ENCODE measurements around the gene PSTK.
A peak's percentile ranks its signal among the peaks of the same experiment; 100 is the strongest.

Gene PSTK

GRCh38 chr10:122953902-122954730 is 26.1 kb upstream of the PSTK start, which contains the start of gene C10orf88:
Gene C10orf88, minus strand, starts transcription at chr10:122954227. Its CDS starts 49 bp downstream, at chr10:122954178.
- peak; percentile 94 for DNase-seq (ENCODE audit: low read depth)

GRCh38 chr10:122954731-122955050 is 25.5 kb upstream of the PSTK start:
- TF ChIP-seq CTCF (conservative IDR thresholded peaks at IDR 0.05; ENCODE audit: low read depth, low read length): no peak
- peak overlapping the region; percentile 73 for H3K4me3 ChIP-seq (ENCODE audit: low read length)
- DNase-seq (ENCODE audit: low read depth): no peak

More at GRCh38 chr10:122953902-122954730, 26.1 kb upstream of the PSTK start, which contains the start of gene C10orf88:
- no peak for TF ChIP-seq CTCF (conservative IDR thresholded peaks at IDR 0.05; ENCODE audit: low read depth, low read length)
- peak within 1 kb of the TSS; percentile 73 for H3K4me3 ChIP-seq (ENCODE audit: low read length)

- TF ChIP-seq CTCF (conservative IDR thresholded peaks at IDR 0.05; ENCODE audit: low read depth, low read length): no peak
- DNase-seq (ENCODE audit: low read depth): no peak
- H3K4me3 ChIP-seq (ENCODE audit: low read length): no peak overlapping the region
Measured at GRCh38 chr10:122955892-122956291, 24.3 kb upstream of the PSTK start.

- TF ChIP-seq CTCF (conservative IDR thresholded peaks at IDR 0.05; ENCODE audit: low read depth, low read length): no peak
- no peak overlapping the region for H3K4me3 ChIP-seq (ENCODE audit: low read length)
- no peak for DNase-seq (ENCODE audit: low read depth)
Measured at GRCh38 chr10:122957474-122957873, 22.7 kb upstream of the PSTK start.

- TF ChIP-seq CTCF (conservative IDR thresholded peaks at IDR 0.05; ENCODE audit: low read depth, low read length): no peak
- no peak overlapping the region for H3K4me3 ChIP-seq (ENCODE audit: low read length)
- DNase-seq (ENCODE audit: low read depth): no peak
Measured at GRCh38 chr10:122962405-122962804, 17.8 kb upstream of the PSTK start.

GRCh38 chr10:122966879-122967278 is 13.3 kb upstream of the PSTK start:
- no peak overlapping the region for H3K4me3 ChIP-seq (ENCODE audit: low read length)
- DNase-seq (ENCODE audit: low read depth): no peak
- TF ChIP-seq CTCF (conservative IDR thresholded peaks at IDR 0.05; ENCODE audit: low read depth, low read length): no peak

- TF ChIP-seq CTCF (conservative IDR thresholded peaks at IDR 0.05; ENCODE audit: low read depth, low read length): no peak
- no peak overlapping the region for H3K4me3 ChIP-seq (ENCODE audit: low read length)
- DNase-seq (ENCODE audit: low read depth): no peak
Measured at GRCh38 chr10:122968698-122969097, 11.5 kb upstream of the PSTK start.

All from retinal pigment epithelial cell (primary cell).